Measurements from ENCODE around the gene TMEM117.

TMEM117 gene

DNA sequence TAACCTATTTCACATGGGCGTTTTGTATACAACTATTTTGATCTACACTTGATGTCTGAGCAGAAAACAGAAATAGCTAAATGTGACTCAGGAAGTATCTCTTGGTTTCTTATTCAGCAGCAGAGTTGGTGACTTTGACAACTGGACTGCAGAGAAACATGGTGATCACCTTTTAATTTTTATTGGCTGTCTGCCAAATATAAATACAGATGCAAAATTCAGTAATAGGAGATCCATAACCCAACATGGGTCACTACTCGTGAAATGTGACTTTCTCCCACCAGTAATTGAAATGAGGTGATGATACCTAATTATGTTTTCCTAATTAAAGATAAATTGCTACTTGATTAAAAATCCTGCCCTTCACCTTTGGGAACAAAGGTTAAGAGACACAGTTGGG lies 553.2 kb downstream of the TMEM117 start:
- DNase-seq = no peak

DNA sequence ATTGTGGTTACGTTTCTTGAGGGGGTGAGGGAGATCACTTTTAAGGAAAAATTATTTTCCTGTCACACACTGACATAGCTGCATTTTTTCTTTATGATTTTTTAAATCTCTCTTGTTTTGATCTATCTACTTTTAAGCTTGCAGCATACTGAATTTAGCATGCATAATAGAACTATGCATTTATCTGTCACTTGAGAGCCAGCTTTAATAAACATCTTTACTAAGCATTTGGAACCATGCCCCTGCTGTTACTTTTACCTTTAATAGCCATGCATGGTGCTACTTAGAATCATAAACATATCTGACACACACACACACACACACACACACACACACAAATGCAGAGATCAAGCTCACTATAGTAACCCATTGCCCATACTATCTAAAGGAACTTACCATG lies 554.0 kb downstream of the TMEM117 start:
- no peak for DNase-seq

DNA sequence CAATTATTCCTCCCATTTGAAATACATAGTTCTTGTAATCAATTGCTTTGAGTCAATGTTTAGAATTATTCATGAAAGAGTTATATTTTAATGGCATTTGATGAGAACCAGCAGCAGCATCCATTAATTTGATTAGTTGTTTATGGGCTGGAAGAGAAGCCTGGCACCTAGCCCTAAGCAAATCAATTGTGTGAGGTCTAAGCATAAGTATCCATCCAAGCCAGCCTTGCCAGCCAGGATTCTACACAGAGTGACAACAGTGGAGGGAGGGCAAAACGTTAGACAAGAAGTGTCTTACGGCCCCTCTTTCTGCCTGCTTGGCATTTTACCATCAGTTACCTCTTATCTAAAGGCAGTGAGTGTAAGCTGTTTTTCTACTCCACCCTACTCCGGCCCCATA lies 561.8 kb downstream of the TMEM117 start:
- DNase-seq = no peak

DNA sequence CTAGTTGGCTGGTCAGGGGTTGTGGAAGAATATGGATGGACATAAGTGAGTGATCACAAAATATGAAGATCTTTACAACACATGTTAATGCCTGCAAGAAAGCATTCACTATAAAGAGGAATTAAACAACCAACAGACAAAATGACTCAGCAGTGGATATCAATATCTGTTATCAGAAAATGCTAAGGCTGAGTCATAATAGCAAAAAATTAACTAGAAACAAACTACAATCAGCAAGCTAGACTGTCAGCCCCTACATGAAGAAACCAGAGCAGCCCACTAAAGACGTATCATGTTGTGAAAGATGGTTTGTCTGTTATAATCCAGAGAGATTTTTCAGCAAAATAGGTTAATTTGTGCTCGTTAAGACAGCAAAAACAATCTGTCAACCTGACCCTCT lies 567.3 kb downstream of the TMEM117 start:
- no peak for DNase-seq

DNA sequence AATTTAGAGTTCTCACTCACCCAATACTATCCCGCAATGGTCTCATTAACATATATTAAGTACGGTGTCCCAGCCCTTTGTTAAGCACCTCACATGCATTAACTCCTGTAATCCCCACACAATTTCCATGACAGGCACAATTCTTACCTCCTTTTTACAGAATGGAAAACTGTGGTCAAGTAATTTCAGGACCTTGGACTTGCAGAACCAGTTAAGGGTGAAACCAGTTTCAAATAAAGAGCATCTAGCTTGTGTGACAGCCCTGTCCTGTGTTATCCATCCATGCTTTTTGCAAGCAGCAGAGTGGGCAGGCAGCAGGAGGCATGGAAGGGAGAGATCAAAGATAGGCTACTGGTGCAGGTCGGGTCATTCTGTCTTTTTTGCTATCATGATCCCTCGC lies 569.4 kb downstream of the TMEM117 start:
- DNase-seq = no peak

DNA sequence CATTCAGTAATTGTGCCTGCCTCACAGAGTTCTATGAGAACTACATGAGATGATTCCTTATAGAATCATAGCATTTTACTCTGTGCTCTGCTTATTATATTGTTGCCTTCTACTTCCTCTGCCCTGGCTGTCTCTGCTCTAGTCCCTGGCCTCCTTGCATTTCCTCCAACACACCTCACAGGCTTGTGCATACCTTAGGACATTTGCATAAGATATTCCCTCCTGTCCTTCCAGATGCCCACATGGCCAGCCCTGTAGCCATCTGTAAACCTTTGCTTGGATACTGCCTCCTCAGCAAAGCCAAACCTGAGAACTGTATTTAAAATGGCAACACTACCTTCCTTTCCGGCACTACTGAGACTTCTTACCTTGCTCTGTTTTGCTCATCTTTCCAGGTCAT lies 586.7 kb downstream of the TMEM117 start:
- no peak for DNase-seq

DNA sequence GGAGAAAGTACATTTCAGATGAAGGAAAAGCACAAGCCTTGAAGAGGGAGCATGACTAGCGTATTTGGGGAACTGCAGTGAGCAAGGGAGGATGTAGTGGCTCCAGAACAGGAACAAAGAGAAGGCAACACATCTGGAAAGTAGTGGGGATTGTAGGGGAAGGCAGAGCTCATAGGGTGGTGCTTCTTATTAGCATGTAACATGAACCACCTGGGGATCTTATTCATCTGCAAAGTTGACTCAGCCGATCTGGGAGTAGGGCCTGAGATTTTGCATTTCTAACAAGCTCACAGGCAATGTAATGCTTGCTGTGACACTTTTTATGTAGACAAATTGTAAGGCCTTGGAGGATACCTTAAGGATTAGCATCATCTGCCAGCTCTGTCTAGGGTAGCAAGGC lies 592.9 kb downstream of the TMEM117 start:
- no peak for DNase-seq

DNA sequence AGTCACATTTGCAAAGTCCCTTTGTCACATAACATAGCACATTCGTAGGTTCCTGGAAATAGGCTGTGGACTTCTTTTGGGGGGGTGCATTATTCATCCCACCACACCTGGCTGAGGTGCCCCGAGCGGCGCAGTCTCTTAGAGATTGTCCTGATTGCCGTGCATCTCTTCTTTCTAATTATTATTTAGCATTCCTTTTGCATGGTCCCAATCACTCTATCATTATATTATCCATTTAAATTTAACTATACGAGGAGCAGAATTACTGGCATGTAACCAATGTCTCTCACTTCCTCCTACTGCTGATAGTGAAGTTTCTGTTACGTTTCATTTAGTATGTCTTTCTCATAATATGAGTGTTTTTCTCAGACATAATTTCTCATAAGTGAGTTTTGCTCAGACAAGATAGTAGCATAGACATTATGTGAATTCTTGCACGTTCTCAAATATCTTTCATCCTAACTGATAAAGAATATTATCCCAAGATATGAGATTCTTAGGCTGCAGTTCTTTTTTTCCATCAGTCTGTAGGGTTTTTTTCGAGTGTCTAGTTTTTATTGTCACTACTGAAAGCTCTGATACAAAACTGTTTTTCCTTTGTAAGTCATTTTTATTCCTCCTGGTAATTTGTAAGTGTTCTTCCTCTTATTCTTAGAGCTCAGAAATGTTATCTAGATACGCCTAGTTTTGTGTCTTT lies 595.9 kb downstream of the TMEM117 start:
- DNase-seq = no peak

DNA sequence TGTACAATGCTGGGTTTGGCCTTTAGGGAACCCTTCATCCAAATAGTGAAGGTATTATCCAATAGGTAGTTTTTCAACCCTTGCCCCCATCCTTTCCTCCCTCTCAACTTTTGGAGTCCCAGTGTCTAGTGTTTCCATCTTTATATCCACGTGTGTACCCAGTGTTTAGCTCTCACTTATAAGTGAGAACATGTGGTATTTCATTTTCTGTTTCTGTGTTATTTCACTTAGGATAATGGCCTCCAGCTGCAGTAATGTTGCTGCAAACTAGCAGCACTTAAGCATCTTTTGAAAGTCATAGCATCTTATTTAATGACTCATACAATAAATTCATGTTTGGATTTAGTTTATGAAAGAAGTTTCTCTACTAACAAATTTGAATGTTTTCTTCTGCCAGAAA lies 597.8 kb downstream of the TMEM117 start:
- DNase-seq = no peak

DNA sequence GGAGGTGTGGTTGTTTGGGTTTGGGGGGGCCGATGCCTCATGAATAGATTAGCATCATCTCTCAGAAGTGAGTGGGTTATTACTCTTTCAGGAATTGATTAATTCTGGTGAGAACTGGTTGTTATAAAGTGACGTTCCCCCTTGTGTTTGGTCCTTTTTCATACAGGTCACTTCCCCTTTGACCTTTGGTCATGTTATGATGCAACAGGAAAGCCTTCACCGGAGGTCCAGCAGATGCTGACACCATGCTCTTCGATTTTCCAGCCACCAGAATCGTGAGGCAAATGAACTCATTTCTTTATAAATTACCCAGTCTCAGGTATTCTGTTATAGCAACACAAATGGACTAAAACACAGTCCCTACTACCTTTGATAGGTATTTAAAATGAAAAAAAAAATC lies 600.9 kb downstream of the TMEM117 start:
- DNase-seq = no peak
